OCI-LY7 (cell line): ENCODE results near the gene ANKRD40.

Experiments used
- CTCF ChIP-seq: fragments of 200-600 bp; sonication (generic); conservative IDR thresholded peaks from 2 replicates; pipeline ENCODE4 v1.5.1; 2014; ENCODE audit warnings: mild to moderate bottlenecking, antibody characterized with exemption, low read length, moderate library complexity, mixed read lengths
- EZH2phosphoT487 ChIP-seq: fragments of 200-600 bp; sonication (generic); IDR thresholded peaks from 2 replicates; pipeline ENCODE4 v1.6.1; 2018; ENCODE audit warnings: low read depth, borderline replicate concordance, mild to moderate bottlenecking, mixed run types, antibody characterized with exemption, low read length, moderate library complexity, mixed read lengths

- TF ChIP-seq CTCF (no peak), EZH2phosphoT487 (no peak)
These were observed 10.7 kb downstream of the ANKRD40 start for GRCh38 chr17:50697062-50697461.
